Measurements from ENCODE around the gene SLC35B2.
A peak's percentile ranks its signal among the peaks of the same experiment; 100 is the strongest.

DNA sequence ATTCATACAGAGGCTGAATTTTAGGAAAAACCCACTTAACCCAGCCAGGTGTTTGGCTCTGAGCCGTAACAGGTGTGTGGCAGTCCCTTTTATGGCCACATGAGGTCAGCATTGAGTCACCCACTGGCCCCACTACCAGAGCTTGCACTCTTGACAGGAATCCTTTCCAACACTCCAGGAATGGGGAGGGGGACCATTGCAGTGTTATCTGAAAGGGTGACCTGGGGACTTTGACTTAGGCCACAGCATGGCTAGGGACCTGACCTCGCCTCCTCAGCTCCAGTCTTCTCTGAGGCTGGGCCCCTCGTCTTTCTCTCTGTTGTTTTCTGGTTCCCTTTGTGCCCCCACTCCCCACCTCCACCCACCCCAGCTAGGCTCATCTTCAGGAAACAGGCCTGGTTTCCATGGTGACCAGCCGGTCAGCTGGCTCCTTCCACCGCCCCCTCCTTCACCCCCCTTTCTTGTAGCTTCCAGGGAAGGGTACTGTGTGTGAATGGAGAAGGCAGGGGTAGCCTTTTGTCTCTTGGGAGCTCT lies 10.8 kb upstream of the SLC35B2 start:
- TF ChIP-seq, protein P1, sequence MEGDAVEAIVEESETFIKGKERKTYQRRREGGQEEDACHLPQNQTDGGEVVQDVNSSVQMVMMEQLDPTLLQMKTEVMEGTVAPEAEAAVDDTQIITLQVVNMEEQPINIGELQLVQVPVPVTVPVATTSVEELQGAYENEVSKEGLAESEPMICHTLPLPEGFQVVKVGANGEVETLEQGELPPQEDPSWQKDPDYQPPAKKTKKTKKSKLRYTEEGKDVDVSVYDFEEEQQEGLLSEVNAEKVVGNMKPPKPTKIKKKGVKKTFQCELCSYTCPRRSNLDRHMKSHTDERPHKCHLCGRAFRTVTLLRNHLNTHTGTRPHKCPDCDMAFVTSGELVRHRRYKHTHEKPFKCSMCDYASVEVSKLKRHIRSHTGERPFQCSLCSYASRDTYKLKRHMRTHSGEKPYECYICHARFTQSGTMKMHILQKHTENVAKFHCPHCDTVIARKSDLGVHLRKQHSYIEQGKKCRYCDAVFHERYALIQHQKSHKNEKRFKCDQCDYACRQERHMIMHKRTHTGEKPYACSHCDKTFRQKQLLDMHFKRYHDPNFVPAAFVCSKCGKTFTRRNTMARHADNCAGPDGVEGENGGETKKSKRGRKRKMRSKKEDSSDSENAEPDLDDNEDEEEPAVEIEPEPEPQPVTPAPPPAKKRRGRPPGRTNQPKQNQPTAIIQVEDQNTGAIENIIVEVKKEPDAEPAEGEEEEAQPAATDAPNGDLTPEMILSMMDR (IDR thresholded peaks at IDR 0.05 in 8 of 11, conservative IDR thresholded peaks at IDR 0.05 in 3 of 11), result peak; percentile 72 to 93 (median 88)
- no peak for TF ChIP-seq POLR2A (IDR thresholded peaks at IDR 0.05)
- TF ChIP-seq POLR2AphosphoS5 (IDR thresholded peaks at IDR 0.05), result no peak

Measured in spleen (tissue), 7 donors.